HL-60/S4 treated with phorbol 12-myristate 13-acetate at 8.2 ng/mL for 4 days and 3 days (cell line): ENCODE results near the gene GPR84.

Experiments
- in situ Hi-C: fragments of 300-500 bp; cut with MboI; formaldehyde crosslinking; loops from 2 replicates; pipeline ENCODE4 v1.15.0; 2022; ENCODE audit warnings: low sequenced_read_pairs

The GPR84 gene

DNA sequence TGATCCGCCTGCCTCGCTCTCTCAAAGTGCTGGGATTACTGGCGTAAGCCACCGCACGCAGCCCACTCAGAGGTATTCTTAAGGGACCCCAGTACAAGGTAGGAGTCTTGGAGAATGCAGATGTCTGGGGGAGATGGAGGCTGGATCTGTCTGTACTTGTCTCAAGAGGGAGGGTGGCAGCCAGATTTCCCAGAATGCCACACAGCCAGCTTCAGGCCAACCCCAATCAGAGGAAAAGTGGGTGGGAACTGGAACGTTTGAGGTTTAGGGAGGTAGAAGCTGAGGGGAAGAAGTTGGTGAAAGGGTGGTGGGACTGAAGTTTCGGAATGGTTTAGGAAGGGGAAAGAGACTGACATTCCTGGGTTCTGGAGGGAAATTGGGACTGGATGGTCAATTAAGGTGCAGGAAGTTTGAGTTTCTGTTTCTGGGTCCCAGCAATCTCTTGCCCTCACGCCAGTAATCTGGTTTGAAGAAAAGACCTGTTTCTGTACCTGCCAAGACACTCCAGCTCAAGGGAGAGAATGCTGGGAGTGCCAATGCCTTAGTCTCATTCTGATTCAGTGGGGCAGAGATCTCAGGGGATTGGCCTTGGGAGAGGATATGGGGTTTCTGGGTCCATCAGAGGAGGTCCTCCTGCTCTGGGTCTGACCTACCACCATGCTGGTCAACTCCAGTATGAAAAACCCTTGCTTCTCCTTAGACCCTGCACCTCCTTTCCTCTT lies 28.4 kb upstream of the GPR84 start:
- in situ Hi-C loops, result no loop called here

DNA sequence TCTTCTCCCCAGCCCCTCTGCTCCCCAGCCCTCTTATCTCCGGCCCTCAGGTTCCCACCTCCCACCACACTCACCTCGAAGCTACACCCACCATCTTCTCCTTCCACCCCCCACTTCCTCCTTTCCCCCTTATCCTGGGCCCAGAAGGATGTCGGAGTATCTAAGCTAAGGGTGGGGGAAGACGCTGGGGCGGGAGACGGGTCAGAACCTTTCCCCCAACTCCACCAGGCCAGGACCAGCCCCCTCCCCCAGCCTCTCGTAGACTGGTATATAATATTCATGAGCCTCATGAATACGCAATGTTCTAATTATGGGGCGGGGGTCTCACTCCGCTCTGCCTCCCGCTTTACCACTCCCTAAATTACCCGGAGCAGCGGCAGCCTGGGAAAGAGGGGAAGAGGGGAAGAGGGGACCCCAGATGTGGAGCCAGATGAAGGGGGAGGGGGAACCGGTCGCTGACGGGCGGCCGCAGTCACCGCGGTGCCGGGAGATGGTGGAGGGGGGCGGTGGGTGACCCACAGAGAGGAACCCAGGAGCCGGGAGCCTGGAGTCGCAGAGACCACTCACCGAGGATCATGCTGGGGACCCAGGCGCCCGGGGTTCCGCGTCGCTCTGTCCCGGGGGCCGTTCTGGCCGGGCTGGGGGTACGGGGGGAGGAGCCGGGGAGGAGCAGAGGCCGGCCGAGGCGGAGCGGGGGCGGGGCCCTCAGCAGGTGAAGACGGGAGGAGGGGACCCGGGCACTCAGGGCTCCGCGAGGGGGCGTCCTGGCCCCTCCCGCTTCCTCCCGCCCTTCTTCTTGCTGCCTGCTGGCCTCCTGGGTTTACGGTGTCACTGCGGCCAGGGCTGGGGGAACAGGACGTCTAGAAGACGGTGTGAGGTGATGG lies 26.6 kb upstream of the GPR84 start:
- in situ Hi-C loops, result no loop called here

DNA sequence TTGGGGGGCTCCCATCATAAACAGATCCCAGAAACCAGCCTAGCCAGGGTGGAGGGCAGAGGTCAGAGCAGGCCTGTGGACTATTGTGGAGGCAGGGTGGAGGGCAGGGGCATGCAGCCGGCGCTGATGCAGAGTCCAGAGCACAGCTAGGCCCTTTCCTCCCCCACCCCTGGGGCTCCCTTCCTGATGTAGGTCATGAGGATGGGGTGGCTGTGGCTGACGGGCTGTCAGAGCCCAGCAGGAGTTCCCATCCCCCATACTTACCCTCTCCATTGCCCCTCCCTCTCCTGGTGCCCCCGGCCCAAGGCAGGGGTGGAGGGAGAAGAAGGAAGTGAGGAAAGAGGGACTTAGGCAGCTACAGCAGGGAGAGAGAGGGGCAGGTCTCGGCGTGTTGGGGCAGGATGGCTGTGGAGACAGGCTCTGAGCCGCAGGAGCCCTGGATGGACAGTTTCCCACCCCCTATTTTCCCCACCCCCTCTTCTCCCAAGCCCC lies 25.9 kb upstream of the GPR84 start:
- in situ Hi-C loops, result no loop called here

DNA sequence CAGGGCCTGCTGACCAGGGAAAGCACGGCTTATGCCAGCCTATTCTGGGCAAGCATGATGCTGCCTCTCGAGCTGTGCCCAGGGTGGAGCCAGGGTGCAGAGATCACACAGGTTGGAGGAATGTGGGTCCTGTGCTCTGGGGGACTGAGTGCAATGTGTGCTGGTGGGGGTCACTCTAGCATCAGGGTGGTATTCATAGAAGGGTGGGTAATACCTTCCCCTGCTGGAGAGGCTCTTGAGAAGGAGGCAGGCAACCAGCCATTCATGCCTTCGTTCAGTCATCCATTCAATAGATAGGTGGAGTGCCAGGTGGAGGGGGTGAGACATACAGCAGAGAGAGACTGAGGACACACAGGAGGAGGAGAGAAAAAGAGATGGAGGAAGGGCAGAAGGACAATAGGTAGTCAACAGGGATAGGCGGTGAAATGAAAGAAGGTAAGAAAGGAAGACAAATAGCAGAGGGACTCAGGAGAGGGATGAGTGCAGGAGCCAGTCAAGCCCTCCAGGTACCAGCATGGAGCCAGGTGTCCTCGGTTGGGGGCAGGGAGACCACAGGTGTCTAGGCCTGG lies 25.4 kb upstream of the GPR84 start:
- in situ Hi-C loops, result no loop called here

GRCh38 chr12:54389134-54389508 lies 24.8 kb upstream of the GPR84 start:
- in situ Hi-C loops, result no loop called here

DNA sequence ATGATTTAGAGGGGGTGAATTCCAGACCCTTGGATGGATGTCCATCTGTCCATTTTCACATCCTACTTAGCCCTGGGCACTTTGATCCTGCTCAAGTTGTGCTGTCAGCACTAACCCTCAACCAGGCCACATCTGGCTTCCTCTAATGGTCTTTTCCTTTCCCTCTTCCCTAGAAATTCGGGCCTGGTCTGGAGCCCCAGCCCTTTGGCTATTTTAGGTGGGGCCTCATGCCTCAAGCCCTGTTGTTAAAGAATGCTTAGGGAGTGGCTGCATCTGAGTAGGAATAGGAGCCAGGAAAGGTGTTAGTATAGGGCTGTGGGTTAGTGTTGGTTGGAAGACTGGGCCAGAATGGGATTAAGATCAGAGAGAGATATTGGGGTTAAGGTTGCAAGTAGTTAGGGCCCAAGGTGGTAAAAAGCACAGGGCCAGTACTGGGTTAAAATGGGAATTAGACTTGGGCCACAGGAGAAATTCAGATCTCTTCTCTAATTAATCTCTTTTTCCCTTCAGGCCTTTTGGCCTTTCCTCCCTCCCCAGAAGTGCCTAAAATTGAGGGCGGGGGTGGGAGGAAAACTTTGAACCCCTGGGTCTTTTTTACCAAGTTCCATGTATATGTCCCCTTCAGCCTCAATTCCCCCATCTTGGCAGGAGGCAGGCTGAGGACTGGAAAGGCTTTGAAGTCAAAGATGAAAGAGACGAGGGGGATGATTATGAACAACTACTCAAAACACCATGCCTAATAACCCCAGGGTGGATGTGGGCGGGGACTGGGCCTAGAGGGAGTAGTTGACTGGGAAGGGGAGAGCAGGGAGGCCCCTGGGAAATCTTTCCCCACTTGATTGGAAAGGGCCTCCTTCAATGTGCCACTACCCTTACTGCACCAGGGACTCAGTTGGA lies 24.2 kb upstream of the GPR84 start:
- in situ Hi-C loops, result no loop called here

GRCh38 chr12:54387114-54387467 lies 22.8 kb upstream of the GPR84 start:
- in situ Hi-C loops, result no loop called here

GRCh38 chr12:54386403-54387113 lies 22.3 kb upstream of the GPR84 start:
- in situ Hi-C loops, result no loop called here

- in situ Hi-C loops, result no loop called here
Observed at GRCh38 chr12:54385251-54385914, 21.1 kb upstream of the GPR84 start.

DNA sequence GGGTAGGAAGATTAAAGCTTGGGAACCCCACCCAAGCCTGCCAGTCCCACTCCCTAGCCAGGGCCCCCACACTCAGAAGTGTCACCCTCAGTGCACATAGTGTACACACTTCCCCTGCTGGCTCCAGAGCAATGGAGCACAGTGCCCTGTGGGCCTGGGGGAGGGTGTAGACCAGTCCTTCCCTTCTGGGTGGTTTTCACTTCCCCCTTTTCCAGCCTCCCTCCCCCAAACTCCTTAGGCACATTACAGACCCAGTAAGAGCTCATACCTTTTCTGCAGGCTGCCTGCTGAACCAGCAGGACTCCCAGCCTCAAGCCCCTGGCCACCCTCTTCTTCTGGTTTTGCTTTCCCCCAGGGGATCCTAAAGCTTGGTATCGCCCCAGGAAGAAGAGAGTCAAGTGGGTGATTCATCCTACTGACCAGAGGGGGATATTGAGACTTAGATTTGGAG lies 20.3 kb upstream of the GPR84 start, which contains the start of gene ZNF385A:
Gene ZNF385A, minus strand, starts transcription at position 143 of the 451 bp plus-strand sequence. CDS start 219 bp downstream, outside the sequence.
- in situ Hi-C loops, result no loop called here

GRCh38 chr12:54383041-54383609 lies 18.8 kb upstream of the GPR84 start:
- in situ Hi-C loops, result no loop called here

DNA sequence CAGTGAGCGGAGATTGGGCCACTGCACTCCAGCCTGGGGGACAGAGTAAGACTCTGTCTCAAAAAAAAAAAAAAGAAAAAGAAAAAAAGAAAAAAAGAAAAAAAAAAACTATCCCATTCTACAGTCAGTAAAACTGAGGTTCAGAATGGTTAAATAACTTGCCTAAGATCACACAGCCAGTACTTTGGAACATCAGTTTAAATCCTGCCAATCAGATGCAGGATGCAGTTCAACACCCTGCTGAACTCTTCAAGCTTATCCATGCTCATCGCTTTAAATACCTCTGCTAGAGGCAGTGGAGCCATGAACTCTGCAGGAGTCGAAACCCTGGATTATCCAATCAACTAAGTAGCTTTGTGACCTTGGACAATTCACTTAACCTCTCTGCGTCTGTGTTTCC lies 16.9 kb upstream of the GPR84 start:
- in situ Hi-C loops, result no loop called here

GRCh38 chr12:54379398-54380201 lies 15.3 kb upstream of the GPR84 start:
- in situ Hi-C loops, result no loop called here

DNA sequence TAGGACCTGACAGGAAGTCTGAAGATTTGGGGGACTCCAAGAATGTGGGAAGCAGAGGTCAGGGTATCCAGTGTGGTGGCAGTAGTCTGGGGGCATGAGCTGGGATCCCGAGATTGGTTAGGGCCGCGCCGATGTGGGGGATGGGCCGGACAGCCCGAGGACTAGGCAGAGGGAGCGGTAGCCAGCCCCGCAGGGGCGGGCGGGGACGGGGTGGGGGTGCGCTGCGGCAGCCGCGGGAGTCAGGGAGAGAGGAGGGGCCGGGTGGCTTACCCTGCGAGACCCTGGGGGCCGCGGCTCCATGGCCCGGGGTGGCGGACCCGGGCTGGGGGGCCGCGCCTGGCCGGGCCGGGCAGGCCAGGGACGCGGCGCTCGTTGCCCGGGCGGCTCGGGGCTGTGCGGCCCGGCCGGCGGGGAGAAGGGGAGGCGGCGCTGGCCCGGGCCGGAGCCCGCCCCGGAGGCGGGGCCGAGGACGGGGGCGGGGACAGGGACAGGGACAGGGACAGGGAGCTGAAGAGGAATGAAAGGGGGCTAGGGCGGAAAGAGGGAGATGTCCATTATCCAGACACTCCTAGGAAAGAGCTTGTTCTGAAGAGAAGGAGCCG lies 14.6 kb upstream of the GPR84 start:
- in situ Hi-C loops, result no loop called here

DNA sequence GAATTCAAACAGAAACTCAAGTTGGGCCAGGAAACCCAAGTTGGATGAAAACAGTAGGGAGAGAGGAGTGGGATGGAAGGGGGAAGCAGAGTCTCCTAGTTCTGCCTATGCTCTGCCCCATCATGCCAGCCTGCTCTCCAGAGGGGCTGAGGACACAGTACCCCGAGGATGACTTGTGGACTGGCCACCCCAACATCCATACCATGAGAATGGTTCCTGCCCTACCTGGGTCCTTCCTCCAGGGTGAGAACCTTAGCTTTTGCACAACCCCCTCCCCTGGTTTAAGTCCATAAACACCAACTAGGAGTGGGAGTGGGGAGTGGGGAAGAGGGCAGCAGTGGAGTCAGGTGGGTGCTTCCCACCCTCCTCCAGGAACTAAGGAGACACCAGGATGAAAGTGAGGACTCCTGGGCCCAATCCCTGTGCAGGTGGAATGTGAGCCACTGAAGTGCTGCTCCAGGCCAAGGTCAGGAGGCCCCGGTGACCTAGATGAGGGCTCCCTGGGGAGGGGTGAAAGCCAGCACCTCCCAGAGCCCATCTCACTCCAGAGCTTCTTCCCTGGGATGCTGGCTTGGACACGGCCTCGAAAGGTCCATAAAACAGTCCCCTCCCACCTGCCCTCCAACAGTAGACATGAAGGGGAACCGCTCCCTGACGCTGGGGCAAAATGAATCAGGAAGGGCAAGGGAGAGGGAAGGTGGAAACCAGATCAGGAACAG lies 13.7 kb upstream of the GPR84 start:
- in situ Hi-C loops, result no loop called here

GRCh38 chr12:54377007-54377406 lies 12.7 kb upstream of the GPR84 start:
- in situ Hi-C loops, result no loop called here

- in situ Hi-C loops, result no loop called here
Observed at GRCh38 chr12:54376596-54376995, 12.3 kb upstream of the GPR84 start.
